HepG2 (cell line): Measurements from ENCODE around the gene CLCNKA. TPM values are rescaled to one million over a fixed set of nuclear protein-coding genes. Genes with fewer than 3 reads are reported as not detected.

Source experiments
- ATF1 ChIP-seq: IDR thresholded peaks from 2 replicates; pipeline ENCODE4 v1.6.1; 2016; ENCODE audit warnings: mild to moderate bottlenecking, control low read depth
- ELF1 ChIP-seq: sonication (generic); formaldehyde crosslinking; IDR thresholded peaks from 2 replicates; pipeline ENCODE4 v1.4.0; 2020; ENCODE audit warnings: missing genetic modification reagents
- LBX2 ChIP-seq: sonication (generic); formaldehyde crosslinking; IDR thresholded peaks from 2 replicates; pipeline ENCODE4 v1.5.0; 2020; ENCODE audit warnings: missing genetic modification reagents, mild to moderate bottlenecking, borderline replicate concordance
- MAF1 ChIP-seq: sonication (generic); formaldehyde crosslinking; IDR thresholded peaks from 2 replicates; pipeline ENCODE4 v1.5.0; 2020; ENCODE audit warnings: missing genetic modification reagents, borderline replicate concordance
- MATR3 ChIP-seq: sonication (generic); formaldehyde crosslinking; IDR thresholded peaks from 2 replicates; pipeline ENCODE4 v1.4.0; 2020; ENCODE audit warnings: missing genetic modification reagents
- NR3C1 ChIP-seq: sonication (generic); formaldehyde crosslinking; IDR thresholded peaks from 2 replicates; pipeline ENCODE4 v1.4.0; 2020; ENCODE audit warnings: missing genetic modification reagents
- ZC3H13 ChIP-seq: sonication (generic); formaldehyde crosslinking; IDR thresholded peaks from 2 replicates; pipeline ENCODE4 v1.8.1; 2023; ENCODE audit warnings: mild to moderate bottlenecking, missing genetic modification reagents, moderate library complexity
- ZFP37 ChIP-seq: sonication (generic); formaldehyde crosslinking; IDR thresholded peaks from 2 replicates; pipeline ENCODE4 v1.4.0; 2020; ENCODE audit warnings: missing genetic modification reagents, borderline replicate concordance
- ZNF274 ChIP-seq: sonication (generic); formaldehyde crosslinking; IDR thresholded peaks from 2 replicates; pipeline ENCODE4 v1.5.1; 2020; ENCODE audit warnings: mild to moderate bottlenecking, missing genetic modification reagents
- ZNF460 ChIP-seq: sonication (generic); formaldehyde crosslinking; IDR thresholded peaks from 2 replicates; pipeline ENCODE4 v1.5.1; 2020; ENCODE audit warnings: missing genetic modification reagents, mild to moderate bottlenecking, borderline replicate concordance
- ZNF552 ChIP-seq: sonication (generic); formaldehyde crosslinking; IDR thresholded peaks from 2 replicates; pipeline ENCODE4 v1.9.0; 2022; ENCODE audit warnings: missing genetic modification reagents, mild to moderate bottlenecking, borderline replicate concordance
- polyA plus RNA-seq, 8 experiments: library from polyadenylated mRNA; depleted of rRNA in 3 of 8; stranded (reverse) in 7 of 8; unstranded in 1 of 8; fragments of >200 nt; fragmentation: Illumina TruSeq in 4 of 8; extraction: Trizol in 4 of 8; gene quantifications; 2 replicates each; pipeline versions ENCODE4 v1.2.1 to v1.2.3, GENCODE V29; 2011 to 2016; ENCODE audit warnings: low read depth in 4 of 8, missing spikeins in 1 of 8, mixed read lengths in 1 of 8; ENCODE audit not compliant: insufficient read depth in 1 of 8
- total RNA-seq, 5 experiments: library from RNA; depleted of rRNA; stranded (reverse); fragments of >200 nt; fragmentation: Illumina TruSeq; extraction: Trizol; gene quantifications; 2 replicates each; pipeline ENCODE4 v1.2.3, GENCODE V29; 2016; ENCODE audit warnings: low read depth in 1 of 5
- TF ChIP-seq, protein P1 (sequence below): sonication (generic); formaldehyde crosslinking; IDR thresholded peaks from 2 replicates; pipeline ENCODE4 v1.5.0; 2020; ENCODE audit warnings: mild to moderate bottlenecking, missing genetic modification reagents, moderate library complexity
- TF ChIP-seq, protein P2 (sequence below): sonication (generic); formaldehyde crosslinking; IDR thresholded peaks from 2 replicates; pipeline ENCODE4 v1.4.0; 2020; ENCODE audit warnings: missing genetic modification reagents

The CLCNKA gene
- total and polyA plus RNA-seq, 2 of the 13 experiments (the other 11 are each of a cell fraction or from before 2014, with no cell fraction given) = 0.03 TPM; not detected in 1

- TF ChIP-seq MAF1 (CRISPR knock-in tag) (no peak), MATR3 (CRISPR knock-in tag) (no peak), NR3C1 (CRISPR knock-in tag) (no peak), ZC3H13 (CRISPR knock-in tag) (no peak), ZFP37 (CRISPR knock-in tag) (no peak), ZNF552 (no peak), ZNF274 (CRISPR knock-in tag) (no peak), ATF1 (CRISPR knock-in tag) (no peak), ZNF460 (CRISPR knock-in tag) (no peak), ELF1 (no peak), LBX2 (no peak)
- TF ChIP-seq, protein P1, sequence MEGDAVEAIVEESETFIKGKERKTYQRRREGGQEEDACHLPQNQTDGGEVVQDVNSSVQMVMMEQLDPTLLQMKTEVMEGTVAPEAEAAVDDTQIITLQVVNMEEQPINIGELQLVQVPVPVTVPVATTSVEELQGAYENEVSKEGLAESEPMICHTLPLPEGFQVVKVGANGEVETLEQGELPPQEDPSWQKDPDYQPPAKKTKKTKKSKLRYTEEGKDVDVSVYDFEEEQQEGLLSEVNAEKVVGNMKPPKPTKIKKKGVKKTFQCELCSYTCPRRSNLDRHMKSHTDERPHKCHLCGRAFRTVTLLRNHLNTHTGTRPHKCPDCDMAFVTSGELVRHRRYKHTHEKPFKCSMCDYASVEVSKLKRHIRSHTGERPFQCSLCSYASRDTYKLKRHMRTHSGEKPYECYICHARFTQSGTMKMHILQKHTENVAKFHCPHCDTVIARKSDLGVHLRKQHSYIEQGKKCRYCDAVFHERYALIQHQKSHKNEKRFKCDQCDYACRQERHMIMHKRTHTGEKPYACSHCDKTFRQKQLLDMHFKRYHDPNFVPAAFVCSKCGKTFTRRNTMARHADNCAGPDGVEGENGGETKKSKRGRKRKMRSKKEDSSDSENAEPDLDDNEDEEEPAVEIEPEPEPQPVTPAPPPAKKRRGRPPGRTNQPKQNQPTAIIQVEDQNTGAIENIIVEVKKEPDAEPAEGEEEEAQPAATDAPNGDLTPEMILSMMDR = no peak
- TF ChIP-seq, protein P2, sequence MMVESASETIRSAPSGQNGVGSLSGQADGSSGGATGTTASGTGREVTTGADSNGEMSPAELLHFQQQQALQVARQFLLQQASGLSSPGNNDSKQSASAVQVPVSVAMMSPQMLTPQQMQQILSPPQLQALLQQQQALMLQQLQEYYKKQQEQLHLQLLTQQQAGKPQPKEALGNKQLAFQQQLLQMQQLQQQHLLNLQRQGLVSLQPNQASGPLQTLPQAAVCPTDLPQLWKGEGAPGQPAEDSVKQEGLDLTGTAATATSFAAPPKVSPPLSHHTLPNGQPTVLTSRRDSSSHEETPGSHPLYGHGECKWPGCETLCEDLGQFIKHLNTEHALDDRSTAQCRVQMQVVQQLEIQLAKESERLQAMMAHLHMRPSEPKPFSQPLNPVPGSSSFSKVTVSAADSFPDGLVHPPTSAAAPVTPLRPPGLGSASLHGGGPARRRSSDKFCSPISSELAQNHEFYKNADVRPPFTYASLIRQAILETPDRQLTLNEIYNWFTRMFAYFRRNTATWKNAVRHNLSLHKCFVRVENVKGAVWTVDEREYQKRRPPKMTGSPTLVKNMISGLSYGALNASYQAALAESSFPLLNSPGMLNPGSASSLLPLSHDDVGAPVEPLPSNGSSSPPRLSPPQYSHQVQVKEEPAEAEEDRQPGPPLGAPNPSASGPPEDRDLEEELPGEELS (CRISPR knock-in tag) = no peak
Measured at GRCh38 chr1:16021681-16022080, at the start of gene CLCNKA (continued).
